H9 (cell line): Measurements from ENCODE around the gene FBXL5. TPM values are rescaled to one million over a fixed set of nuclear protein-coding genes. Genes with fewer than 3 reads are reported as not detected.

ENCODE experiments used
- DNase-seq: peaks from one replicate; pipeline ENCODE4 v3.0.0-alpha.2; 2017
- H2AFZ ChIP-seq: one replicate; pipeline ENCODE4 v1.6.1; 2013; ENCODE audit warnings: mild to moderate bottlenecking, low read length, control low read depth, moderate library complexity
- H2AK5ac ChIP-seq: 2 replicates; pipeline ENCODE4 v1.6.1; 2013; ENCODE audit warnings: low read length, control low read depth, mixed read lengths; ENCODE audit not compliant: insufficient read length
- H2BK120ac ChIP-seq: one replicate; pipeline ENCODE4 v1.6.1; 2013; ENCODE audit warnings: low read depth, mild to moderate bottlenecking, low read length, control low read depth, inconsistent platforms; ENCODE audit not compliant: poor library complexity, severe bottlenecking
- H2BK12ac ChIP-seq: 2 replicates; pipeline ENCODE4 v1.6.1; 2013; ENCODE audit warnings: low read length, control low read depth, mixed read lengths, low read depth; ENCODE audit not compliant: insufficient read length
- H2BK15ac ChIP-seq: 2 replicates; pipeline ENCODE4 v1.6.1; 2013; ENCODE audit warnings: low read depth, low read length, control low read depth
- H2BK20ac ChIP-seq: one replicate; pipeline ENCODE4 v1.6.1; 2013; ENCODE audit warnings: low read depth, mild to moderate bottlenecking, low read length, control low read depth, inconsistent platforms; ENCODE audit not compliant: poor library complexity, severe bottlenecking
- H2BK5ac ChIP-seq: 2 replicates; pipeline ENCODE4 v1.6.1; 2013; ENCODE audit warnings: low read length, control low read depth, mixed read lengths; ENCODE audit not compliant: insufficient read length
- H3K14ac ChIP-seq: 2 replicates; pipeline ENCODE4 v1.6.1; 2013; ENCODE audit warnings: low read length, control low read depth; ENCODE audit not compliant: insufficient read depth
- H3K18ac ChIP-seq: 2 replicates; pipeline ENCODE4 v1.6.1; 2013; ENCODE audit warnings: low read depth, mild to moderate bottlenecking, mixed read lengths, low read length, control low read depth; ENCODE audit not compliant: insufficient read length
- H3K23ac ChIP-seq: 2 replicates; pipeline ENCODE4 v1.6.1; 2013; ENCODE audit warnings: low read length, control low read depth, mixed read lengths, low read depth; ENCODE audit not compliant: insufficient read length
- H3K23me2 ChIP-seq: 2 replicates; pipeline ENCODE4 v1.6.1; 2013; ENCODE audit warnings: low read depth, mild to moderate bottlenecking, mixed read lengths, low read length, control low read depth; ENCODE audit not compliant: insufficient read length, poor library complexity, severe bottlenecking
- H3K27ac ChIP-seq: 2 replicates; pipeline ENCODE4 v1.5.1; 2013; ENCODE audit warnings: low read length, control low read depth, mixed read lengths, low read depth; ENCODE audit not compliant: insufficient read length
- H3K27me3 ChIP-seq: 2 replicates; pipeline ENCODE4 v1.6.1; 2013; ENCODE audit warnings: low read length, control low read depth, inconsistent platforms; ENCODE audit not compliant: insufficient read depth
- H3K4ac ChIP-seq: 2 replicates; pipeline ENCODE4 v1.6.1; 2013; ENCODE audit warnings: low read depth, mild to moderate bottlenecking, control low read depth, inconsistent platforms, low read length, moderate library complexity
- H3K4me1 ChIP-seq: 2 replicates; pipeline ENCODE4 v1.6.1; 2013; ENCODE audit warnings: low read length, control low read depth, inconsistent platforms; ENCODE audit not compliant: insufficient read depth
- H3K4me2 ChIP-seq: 2 replicates; pipeline ENCODE4 v1.6.1; 2013; ENCODE audit warnings: low read length, control low read depth, mixed read lengths; ENCODE audit not compliant: insufficient read length, insufficient read depth
- H3K56ac ChIP-seq: 2 replicates; pipeline ENCODE4 v1.6.1; 2013; ENCODE audit warnings: low read depth, mild to moderate bottlenecking, mixed read lengths, low read length, control low read depth; ENCODE audit not compliant: insufficient read length
- H3K79me1 ChIP-seq: 2 replicates; pipeline ENCODE4 v1.6.1; 2013; ENCODE audit warnings: low read depth, mild to moderate bottlenecking, moderate library complexity, low read length, control low read depth, inconsistent platforms; ENCODE audit not compliant: insufficient read depth, poor library complexity, severe bottlenecking
- H3K79me2 ChIP-seq: 2 replicates; pipeline ENCODE4 v1.6.1; 2013; ENCODE audit warnings: low read length, control low read depth, inconsistent platforms; ENCODE audit not compliant: insufficient read depth
- H3K9ac ChIP-seq: 2 replicates; pipeline ENCODE4 v1.6.1; 2013; ENCODE audit warnings: low read length, control low read depth, mixed read lengths; ENCODE audit not compliant: insufficient read length; ENCODE audit errors: extremely low read depth
- H3K9me3 ChIP-seq: one replicate; pipeline ENCODE4 v1.6.1; 2013; ENCODE audit warnings: low read depth, low read length, inconsistent platforms; ENCODE audit not compliant: control insufficient read depth
- H3T11ph ChIP-seq: one replicate; pipeline ENCODE4 v1.6.1; 2013; ENCODE audit warnings: mild to moderate bottlenecking, low read length, control low read depth, inconsistent platforms
- H4K20me1 ChIP-seq: one replicate; pipeline ENCODE4 v1.6.1; 2013; ENCODE audit not compliant: control insufficient read depth, insufficient read length, insufficient read depth
- H4K5ac ChIP-seq: 2 replicates; pipeline ENCODE4 v1.6.1; 2013; ENCODE audit warnings: low read depth, mild to moderate bottlenecking, mixed read lengths, low read length, control low read depth; ENCODE audit not compliant: insufficient read length
- H4K8ac ChIP-seq: replicated peaks from 2 replicates; pipeline ENCODE4 v1.6.1; 2013; ENCODE audit warnings: low read length, control low read depth, mixed read lengths, low read depth; ENCODE audit not compliant: insufficient read length
- H4K91ac ChIP-seq: 2 replicates; pipeline ENCODE4 v1.6.1; 2013; ENCODE audit warnings: low read depth, mild to moderate bottlenecking, moderate library complexity, mixed read lengths, low read length, control low read depth; ENCODE audit not compliant: insufficient read length
- H3K27ac Mint-ChIP-seq, 3 experiments: 2 replicates in 2 of 3; 3 replicates in 1 of 3; pipeline ENCODE4 v1.8.0; 2020 to 2021; ENCODE audit warnings: mixed read lengths in 3 of 3, mild to moderate bottlenecking in 1 of 3, moderate library complexity in 1 of 3
- H3K27me3 Mint-ChIP-seq: 2 replicates; pipeline ENCODE4 v1.8.0; 2021; ENCODE audit warnings: low read depth, mild to moderate bottlenecking, moderate library complexity, mixed read lengths
- H3K36me3 Mint-ChIP-seq, 3 experiments: 2 replicates in 2 of 3; 3 replicates in 1 of 3; pipeline ENCODE4 v1.8.0; 2020 to 2021; ENCODE audit warnings: low read depth in 3 of 3, mixed read lengths in 3 of 3; ENCODE audit not compliant: insufficient read depth in 1 of 3
- H3K4me1 Mint-ChIP-seq, 2 experiments: 2 replicates each; pipeline ENCODE4 v1.8.0; 2020; ENCODE audit warnings: mixed read lengths in 2 of 2
- H3K4me3 Mint-ChIP-seq, 2 experiments: 2 replicates in 1 of 2; 3 replicates in 1 of 2; pipeline ENCODE4 v1.8.0; 2020 to 2021; ENCODE audit warnings: mild to moderate bottlenecking in 2 of 2, mixed read lengths in 2 of 2, moderate library complexity in 1 of 2
- H3K9me3 Mint-ChIP-seq, 2 experiments: 2 replicates in 1 of 2; 3 replicates in 1 of 2; pipeline ENCODE4 v1.8.0; 2020; ENCODE audit warnings: mild to moderate bottlenecking in 2 of 2, mixed read lengths in 2 of 2, moderate library complexity in 1 of 2
- WGBS: extraction: QIAGEN DNeasy Blood & Tissue Kit; methylation state at CpG from one replicate; pipeline ENCODE4 v1.1.7; 2013; ENCODE audit warnings: missing lambda C conversion rate, low lambda C conversion rate, mixed read lengths; ENCODE audit not compliant: insufficient read length; ENCODE audit errors: extremely low coverage; 5-methylcytosine and 5-hydroxymethylcytosine counted together
- total RNA-seq: library from RNA; stranded (reverse); gene quantifications from 2 replicates; pipeline ENCODE4 v1.2.1, GENCODE V29; 2021
- TF ChIP-seq, protein P1 (sequence below): fragments of 200-600 bp; sonication (generic); conservative IDR thresholded peaks from 3 replicates; pipeline ENCODE4 v1.8.0; 2021; ENCODE audit warnings: antibody characterized with exemption, mild to moderate bottlenecking

Gene FBXL5
- total RNA-seq, 1 experiment from 2014 or later: 57.6 TPM

- H2BK120ac ChIP-seq: no peak overlapping the region
- H3K27me3 ChIP-seq: no peaks in the 10 kb centered on the region
- no peak overlapping the region for H3K9ac ChIP-seq
- H3K79me1 ChIP-seq: no peaks in the 10 kb centered on the region
- H3K56ac ChIP-seq: no peak overlapping the region
- H3K27ac Mint-ChIP-seq: peak overlapping the region; percentile 5 to 92 (median 75); a peak in 6 of 7 replicates
- H3K4me3 Mint-ChIP-seq: no peak overlapping the region
- no peak overlapping the region for H2BK15ac ChIP-seq
- no peak overlapping the region for H3T11ph ChIP-seq
- H2AK5ac ChIP-seq: no peak overlapping the region
- WGBS: no CpG with 5 or more reads among the region's 10 CpGs
- no peaks in the 10 kb centered on the region for H3K27me3 Mint-ChIP-seq
- no peaks in the 10 kb centered on the region for H3K79me2 ChIP-seq
- TF ChIP-seq, protein P1, sequence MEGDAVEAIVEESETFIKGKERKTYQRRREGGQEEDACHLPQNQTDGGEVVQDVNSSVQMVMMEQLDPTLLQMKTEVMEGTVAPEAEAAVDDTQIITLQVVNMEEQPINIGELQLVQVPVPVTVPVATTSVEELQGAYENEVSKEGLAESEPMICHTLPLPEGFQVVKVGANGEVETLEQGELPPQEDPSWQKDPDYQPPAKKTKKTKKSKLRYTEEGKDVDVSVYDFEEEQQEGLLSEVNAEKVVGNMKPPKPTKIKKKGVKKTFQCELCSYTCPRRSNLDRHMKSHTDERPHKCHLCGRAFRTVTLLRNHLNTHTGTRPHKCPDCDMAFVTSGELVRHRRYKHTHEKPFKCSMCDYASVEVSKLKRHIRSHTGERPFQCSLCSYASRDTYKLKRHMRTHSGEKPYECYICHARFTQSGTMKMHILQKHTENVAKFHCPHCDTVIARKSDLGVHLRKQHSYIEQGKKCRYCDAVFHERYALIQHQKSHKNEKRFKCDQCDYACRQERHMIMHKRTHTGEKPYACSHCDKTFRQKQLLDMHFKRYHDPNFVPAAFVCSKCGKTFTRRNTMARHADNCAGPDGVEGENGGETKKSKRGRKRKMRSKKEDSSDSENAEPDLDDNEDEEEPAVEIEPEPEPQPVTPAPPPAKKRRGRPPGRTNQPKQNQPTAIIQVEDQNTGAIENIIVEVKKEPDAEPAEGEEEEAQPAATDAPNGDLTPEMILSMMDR: no peak
- no peak overlapping the region for H3K23ac ChIP-seq
- no peak overlapping the region for H4K5ac ChIP-seq
- no peaks in the 10 kb centered on the region for H3K9me3 ChIP-seq
- no peak overlapping the region for H3K4ac ChIP-seq
- no peak overlapping the region for H2AFZ ChIP-seq
- H3K23me2 ChIP-seq: no peaks in the 10 kb centered on the region
- no peak overlapping the region for H4K91ac ChIP-seq
- no peak overlapping the region for H4K8ac ChIP-seq
- H2BK5ac ChIP-seq: no peak overlapping the region
- H3K36me3 Mint-ChIP-seq: peaks cover 9 to 29% (median 10%) of the 10 kb centered on the region in 3 experiments
- H3K9me3 Mint-ChIP-seq: peaks cover 18 to 19% of the 10 kb centered on the region in 2 experiments
- no peak overlapping the region for H3K18ac ChIP-seq
- H4K20me1 ChIP-seq: no peaks in the 10 kb centered on the region
- peak; percentile 54 for DNase-seq
- peaks cover 6% of the 10 kb centered on the region for H3K4me1 ChIP-seq
- H3K14ac ChIP-seq: no peak overlapping the region
- H3K27ac ChIP-seq: no peak overlapping the region
- no peak overlapping the region for H2BK20ac ChIP-seq
- no peak overlapping the region for H3K4me2 ChIP-seq
- no peak overlapping the region for H2BK12ac ChIP-seq
- H3K4me1 Mint-ChIP-seq: peaks cover 38 to 45% of the 10 kb centered on the region in 2 experiments
Observed at GRCh38 chr4:15695240-15695699, 40.1 kb upstream of the FBXL5 start.
